BLaER1 (cell line): ENCODE measurements around the gene SMYD3.

Experiments
- H3K27ac ChIP-seq: shearing (Covaris generic); formaldehyde crosslinking; 2 replicates; pipeline ENCODE4 v1.8.1; 2022
- H3K27me3 ChIP-seq: shearing (Covaris generic); formaldehyde crosslinking; 2 replicates; pipeline ENCODE4 v1.8.1; 2022
- H3K36me3 ChIP-seq: shearing (Covaris generic); formaldehyde crosslinking; 2 replicates; pipeline ENCODE4 v1.8.1; 2022
- H3K4me1 ChIP-seq: shearing (Covaris generic); formaldehyde crosslinking; 2 replicates; pipeline ENCODE4 v1.8.1; 2022
- H3K4me2 ChIP-seq: shearing (Covaris generic); formaldehyde crosslinking; 2 replicates; pipeline ENCODE4 v1.8.1; 2022
- H3K4me3 ChIP-seq: shearing (Covaris generic); formaldehyde crosslinking; 2 replicates; pipeline ENCODE4 v1.8.1; 2022
- H3K9ac ChIP-seq: shearing (Covaris generic); formaldehyde crosslinking; 2 replicates; pipeline ENCODE4 v1.8.1; 2022
- H3K9me3 ChIP-seq: shearing (Covaris generic); formaldehyde crosslinking; 2 replicates; pipeline ENCODE4 v1.8.1; 2022
- H4K20me1 ChIP-seq: shearing (Covaris generic); formaldehyde crosslinking; 2 replicates; pipeline ENCODE4 v1.8.1; 2022
- Cebpa-rat ChIP-seq: shearing (Covaris generic); IDR thresholded peaks from 2 replicates; pipeline ENCODE4 v1.8.1; 2022

Gene SMYD3

GRCh38 chr1:245963649-245964048, 543.4 kb downstream of the SMYD3 start:
- TF ChIP-seq Cebpa-rat = no peak
- H3K27ac ChIP-seq = no peak overlapping the region
- no peaks in the 10 kb centered on the region for H3K4me1 ChIP-seq
- no peak overlapping the region for H3K9ac ChIP-seq
- no peaks in the 10 kb centered on the region for H3K27me3 ChIP-seq
- no peaks in the 10 kb centered on the region for H3K9me3 ChIP-seq
- H3K36me3 ChIP-seq = peaks cover 3% of the 10 kb centered on the region; the same call in 1 of the 2 replicates
- no peak overlapping the region for H3K4me2 ChIP-seq
- no peak overlapping the region for H3K4me3 ChIP-seq
- H4K20me1 ChIP-seq = no peaks in the 10 kb centered on the region

GRCh38 chr1:245962453-245962852, 544.6 kb downstream of the SMYD3 start:
- no peak overlapping the region for H3K4me2 ChIP-seq

GRCh38 chr1:245961137-245961540, 545.9 kb downstream of the SMYD3 start:
- Histone ChIP-seq H3K4me2 (no peak overlapping the region), H4K20me1 (no peaks in the 10 kb centered on the region), H3K4me3 (no peak overlapping the region), H3K36me3 (no peaks in the 10 kb centered on the region), H3K9ac (no peak overlapping the region), H3K9me3 (no peaks in the 10 kb centered on the region), H3K27me3 (no peaks in the 10 kb centered on the region), H3K27ac (no peak overlapping the region), H3K4me1 (peaks cover 10% of the 10 kb centered on the region)
- no peak for TF ChIP-seq Cebpa-rat

More at GRCh38 chr1:245962453-245962852, 544.6 kb downstream of the SMYD3 start:
- no peak for TF ChIP-seq Cebpa-rat
- H3K36me3 ChIP-seq = no peaks in the 10 kb centered on the region
- no peak overlapping the region for H3K9ac ChIP-seq
- H3K27ac ChIP-seq = no peak overlapping the region
- H3K4me1 ChIP-seq = no peaks in the 10 kb centered on the region
- H3K9me3 ChIP-seq = no peaks in the 10 kb centered on the region
- H3K27me3 ChIP-seq = no peaks in the 10 kb centered on the region
- H4K20me1 ChIP-seq = no peaks in the 10 kb centered on the region
- no peak overlapping the region for H3K4me3 ChIP-seq

DNA sequence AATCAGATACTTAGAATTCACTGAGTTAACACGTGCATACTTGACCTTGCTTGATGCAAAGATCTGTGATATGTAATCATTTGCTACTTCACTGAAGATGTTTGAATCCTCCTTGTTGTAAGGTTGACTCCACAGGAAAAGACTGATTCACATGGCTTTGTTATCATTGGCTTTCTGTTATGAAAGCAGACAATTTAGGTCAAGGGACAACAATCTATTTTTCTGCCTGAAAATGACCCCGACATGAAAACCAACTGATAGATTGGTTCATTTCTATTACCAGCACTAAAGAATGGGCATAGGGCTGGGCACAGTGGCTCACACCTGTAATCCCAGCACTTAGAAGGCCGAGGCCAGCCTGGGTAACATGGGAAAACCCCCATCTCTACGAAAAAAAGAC, 546.9 kb downstream of the SMYD3 start:
- no peaks in the 10 kb centered on the region for H4K20me1 ChIP-seq
- no peaks in the 10 kb centered on the region for H3K27me3 ChIP-seq
- H3K27ac ChIP-seq = no peak overlapping the region

GRCh38 chr1:245958016-245958415, 549.1 kb downstream of the SMYD3 start:
- H3K9me3 ChIP-seq = no peaks in the 10 kb centered on the region
- H4K20me1 ChIP-seq = no peaks in the 10 kb centered on the region
- H3K27me3 ChIP-seq = no peaks in the 10 kb centered on the region
- no peak overlapping the region for H3K9ac ChIP-seq
- TF ChIP-seq Cebpa-rat = no peak
- H3K4me1 ChIP-seq = peaks cover 34% of the 10 kb centered on the region
- no peak overlapping the region for H3K4me2 ChIP-seq
- H3K27ac ChIP-seq = no peak overlapping the region
- H3K36me3 ChIP-seq = no peaks in the 10 kb centered on the region
- H3K4me3 ChIP-seq = no peak overlapping the region

More for the DNA sequence above, 546.9 kb downstream of the SMYD3 start:
- Histone ChIP-seq H3K4me1 (peaks cover 13% of the 10 kb centered on the region), H3K36me3 (no peaks in the 10 kb centered on the region), H3K9me3 (no peaks in the 10 kb centered on the region), H3K4me2 (no peak overlapping the region), H3K9ac (no peak overlapping the region), H3K4me3 (no peak overlapping the region)
- no peak for TF ChIP-seq Cebpa-rat

DNA sequence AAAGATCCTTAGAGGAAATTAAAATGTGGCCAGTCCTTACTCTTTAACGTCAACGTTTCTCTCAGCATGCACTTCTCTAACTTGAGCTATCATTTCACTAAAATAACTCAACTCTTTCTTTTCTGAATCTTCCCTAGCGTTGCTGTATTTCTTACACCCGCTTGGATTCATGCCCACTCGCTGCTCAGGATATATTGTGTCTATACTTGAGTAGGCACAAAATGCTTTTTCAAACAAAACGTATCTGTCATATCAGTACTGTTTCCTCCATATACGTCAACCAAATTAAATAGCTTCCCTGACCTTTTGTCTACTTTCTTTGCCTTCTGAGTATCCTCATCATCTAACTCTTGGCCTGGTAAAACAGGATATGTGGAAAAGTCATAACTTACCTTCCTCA, 549.7 kb downstream of the SMYD3 start:
- no peaks in the 10 kb centered on the region for H3K9me3 ChIP-seq
- H4K20me1 ChIP-seq = no peaks in the 10 kb centered on the region
- H3K4me2 ChIP-seq = no peak overlapping the region
- no peaks in the 10 kb centered on the region for H3K27me3 ChIP-seq
- no peak overlapping the region for H3K9ac ChIP-seq
- no peak overlapping the region for H3K4me3 ChIP-seq
- peaks cover 36% of the 10 kb centered on the region for H3K4me1 ChIP-seq
- no peak overlapping the region for H3K27ac ChIP-seq
- no peak for TF ChIP-seq Cebpa-rat
- H3K36me3 ChIP-seq = no peaks in the 10 kb centered on the region

DNA sequence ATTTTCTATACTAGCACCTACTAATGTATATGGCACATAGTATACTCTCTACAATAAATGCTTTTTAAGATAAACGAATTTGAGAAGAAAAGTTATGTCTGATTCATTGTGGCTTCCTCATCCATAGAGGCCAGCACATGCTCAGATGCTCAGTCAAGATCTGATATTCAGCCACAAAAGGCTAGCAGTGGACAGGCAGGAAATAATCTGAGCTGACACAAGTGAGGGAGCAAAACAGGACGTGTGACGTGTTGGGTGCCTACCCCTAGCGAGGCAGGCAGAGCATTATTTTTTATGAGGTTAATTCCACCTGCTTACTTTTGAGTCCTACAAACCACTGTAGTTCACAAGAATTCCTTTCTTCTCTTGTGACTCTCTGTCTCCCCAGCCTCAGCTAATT, 550.9 kb downstream of the SMYD3 start:
- Histone ChIP-seq H3K9me3 (no peaks in the 10 kb centered on the region), H3K36me3 (no peaks in the 10 kb centered on the region), H3K27me3 (no peaks in the 10 kb centered on the region), H4K20me1 (no peaks in the 10 kb centered on the region), H3K4me2 (peak overlapping the region; percentile 29; the same call in 1 of the 2 replicates), H3K9ac (no peak overlapping the region), H3K4me1 (peaks cover 36% of the 10 kb centered on the region), H3K27ac (no peak overlapping the region), H3K4me3 (no peak overlapping the region)
- TF ChIP-seq Cebpa-rat = no peak

DNA sequence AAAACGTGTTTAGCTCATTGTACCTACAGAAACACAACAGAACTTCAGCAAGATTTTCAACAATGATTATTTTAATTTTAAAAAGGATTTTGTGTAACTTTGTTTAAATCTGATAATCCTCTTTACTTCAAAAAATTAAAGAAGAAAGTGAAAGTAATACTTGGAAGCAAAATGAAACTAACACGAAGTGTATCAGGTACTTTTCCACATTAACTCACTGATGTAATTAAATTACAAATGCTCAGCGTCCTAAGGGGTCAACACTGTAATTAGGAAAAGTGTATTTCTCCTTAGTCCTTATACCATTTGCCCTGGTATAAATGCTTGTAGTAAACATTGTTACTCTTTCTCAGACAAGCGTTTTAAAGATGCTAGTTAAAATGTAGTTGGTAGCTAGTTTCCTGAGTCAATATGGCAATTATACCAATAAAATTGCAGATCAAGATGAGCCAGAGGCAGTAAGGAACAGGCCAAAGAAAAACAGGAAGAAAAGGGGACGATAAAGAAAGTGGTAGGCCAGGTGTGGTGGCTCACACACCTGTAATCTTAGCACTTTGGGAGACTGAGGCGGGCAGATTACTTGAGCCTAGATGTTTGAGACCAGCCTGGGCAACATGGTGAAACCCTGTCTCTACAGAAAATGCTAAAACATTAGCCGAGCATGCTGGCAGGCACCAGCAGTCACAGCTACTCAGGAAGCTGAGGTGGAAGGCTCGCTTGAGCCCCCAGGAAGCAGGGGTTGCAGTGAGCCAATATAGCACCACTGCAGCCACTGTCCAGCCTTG, 553.0 kb downstream of the SMYD3 start:
- TF ChIP-seq Cebpa-rat = no peak
- peak overlapping the region; percentile 89 for H3K4me2 ChIP-seq
- no peaks in the 10 kb centered on the region for H3K9me3 ChIP-seq
- no peaks in the 10 kb centered on the region for H4K20me1 ChIP-seq
- no peaks in the 10 kb centered on the region for H3K36me3 ChIP-seq
- peak overlapping the region; percentile 44 for H3K27ac ChIP-seq
- H3K4me3 ChIP-seq = peak overlapping the region; percentile 42
- H3K9ac ChIP-seq = peak overlapping the region; percentile 52
- peaks cover 36% of the 10 kb centered on the region for H3K4me1 ChIP-seq
- no peaks in the 10 kb centered on the region for H3K27me3 ChIP-seq

GRCh38 chr1:245952383-245953026, 554.6 kb downstream of the SMYD3 start:
- Histone ChIP-seq H3K36me3 (no peaks in the 10 kb centered on the region), H3K27ac (no peak overlapping the region), H3K4me2 (no peak overlapping the region), H3K9me3 (no peaks in the 10 kb centered on the region), H3K4me3 (no peak overlapping the region), H3K27me3 (no peaks in the 10 kb centered on the region), H3K4me1 (peaks cover 36% of the 10 kb centered on the region), H4K20me1 (no peaks in the 10 kb centered on the region), H3K9ac (no peak overlapping the region)
- no peak for TF ChIP-seq Cebpa-rat

DNA sequence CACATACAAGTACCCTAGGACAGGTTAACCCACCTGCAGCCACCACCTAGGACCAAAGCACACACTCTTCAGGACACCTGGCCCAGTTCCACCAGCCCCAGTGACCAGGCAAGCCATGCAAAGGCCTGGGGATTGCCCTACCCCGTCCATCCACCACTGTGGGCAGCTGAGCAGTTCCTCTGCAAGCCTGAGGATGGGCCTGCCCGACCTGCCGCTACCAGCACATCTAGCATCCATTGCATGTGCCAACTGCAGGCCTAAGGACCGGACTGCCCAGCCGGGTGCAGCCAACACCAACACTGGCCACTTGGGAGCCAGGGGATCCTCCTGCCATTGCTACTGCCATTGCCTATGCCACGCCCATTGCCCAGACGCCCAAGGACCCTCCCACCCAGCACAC, 558.3 kb downstream of the SMYD3 start:
- peaks cover 20% of the 10 kb centered on the region for H3K9me3 ChIP-seq
- H3K9ac ChIP-seq = no peak overlapping the region
- no peak overlapping the region for H3K4me3 ChIP-seq
- no peak for TF ChIP-seq Cebpa-rat
- H3K4me2 ChIP-seq = no peak overlapping the region
- peaks cover 9% of the 10 kb centered on the region for H3K4me1 ChIP-seq
- H3K27ac ChIP-seq = no peak overlapping the region
- no peaks in the 10 kb centered on the region for H3K36me3 ChIP-seq
- H3K27me3 ChIP-seq = no peaks in the 10 kb centered on the region
- H4K20me1 ChIP-seq = no peaks in the 10 kb centered on the region
